Measurements from ENCODE around the gene COA3. TPM values are rescaled to one million over a fixed set of nuclear protein-coding genes. Genes with fewer than 3 reads are reported as not detected.

Gene COA3
- total and polyA plus RNA-seq, 2 donors, result 72.4 to 95.5 TPM

GRCh38 chr17:42784811-42785592 lies 13.5 kb downstream of the COA3 start:
- H3K27ac ChIP-seq (ENCODE audit: low read depth in 1 of 2, low read length in 1 of 2), result no peak overlapping the region
- H3K4me3 ChIP-seq (ENCODE audit: low read length in 2 of 2), result no peak overlapping the region
- WGBS, result 11% methylated on average over 52 of the region's 52 CpGs
- H3K4me1 ChIP-seq (ENCODE audit: control insufficient read depth in 2 of 2, insufficient read depth in 2 of 2, low read length in 2 of 2), result peaks cover 0 to 8% of the 10 kb centered on the region in 2 donors
- peaks cover 63 to 97% of the 10 kb centered on the region in 2 donors for H3K27me3 ChIP-seq (ENCODE audit: control insufficient read depth in 2 of 2, insufficient read depth in 1 of 2, low read length in 1 of 2)
- H3K36me3 ChIP-seq (ENCODE audit: control insufficient read depth in 2 of 2, insufficient read depth in 2 of 2, low read length in 1 of 2), result no peaks in the 10 kb centered on the region
- H3K9me3 ChIP-seq (ENCODE audit: control insufficient read depth in 2 of 2, insufficient read depth in 1 of 2, low read length in 1 of 2), result peaks cover 0 to 22% of the 10 kb centered on the region in 2 donors
- DNase-seq (ENCODE audit: low read depth in 6 of 9, low spot score in 9 of 9), result no peak

DNA sequence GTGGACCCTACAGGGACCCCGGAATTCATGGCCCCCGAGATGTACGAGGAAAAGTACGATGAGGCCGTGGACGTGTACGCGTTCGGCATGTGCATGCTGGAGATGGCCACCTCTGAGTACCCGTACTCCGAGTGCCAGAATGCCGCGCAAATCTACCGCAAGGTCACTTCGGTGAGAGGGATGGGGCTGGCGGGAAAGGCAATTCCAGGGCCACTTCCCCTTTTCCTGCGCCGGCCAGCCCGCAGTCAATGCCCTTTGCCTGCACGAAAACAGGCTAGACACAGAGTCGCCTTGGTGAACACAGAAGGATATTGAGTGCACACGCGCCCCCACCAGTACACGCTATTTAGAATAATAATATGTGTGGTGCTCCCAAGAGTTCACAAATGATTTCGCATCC lies 14.1 kb downstream of the COA3 start:
- peaks cover 1 to 3% of the 10 kb centered on the region in 2 donors for H3K36me3 ChIP-seq (ENCODE audit: control insufficient read depth in 2 of 2, insufficient read depth in 2 of 2, low read length in 1 of 2)
- peaks cover 64 to 99% of the 10 kb centered on the region in 2 donors for H3K27me3 ChIP-seq (ENCODE audit: control insufficient read depth in 2 of 2, insufficient read depth in 1 of 2, low read length in 1 of 2)
- peaks cover 0 to 8% of the 10 kb centered on the region in 2 donors for H3K4me1 ChIP-seq (ENCODE audit: control insufficient read depth in 2 of 2, insufficient read depth in 2 of 2, low read length in 2 of 2)
- H3K9me3 ChIP-seq (ENCODE audit: control insufficient read depth in 2 of 2, insufficient read depth in 1 of 2, low read length in 1 of 2), result peaks cover 0 to 22% of the 10 kb centered on the region in 2 donors
- no peak for DNase-seq (ENCODE audit: low read depth in 6 of 9, low spot score in 9 of 9)
- WGBS, result 10% methylated on average over 25 of the region's 25 CpGs
- H3K27ac ChIP-seq (ENCODE audit: low read depth in 1 of 2, low read length in 1 of 2), result no peak overlapping the region
- H3K4me3 ChIP-seq (ENCODE audit: low read length in 2 of 2), result no peak overlapping the region

DNA sequence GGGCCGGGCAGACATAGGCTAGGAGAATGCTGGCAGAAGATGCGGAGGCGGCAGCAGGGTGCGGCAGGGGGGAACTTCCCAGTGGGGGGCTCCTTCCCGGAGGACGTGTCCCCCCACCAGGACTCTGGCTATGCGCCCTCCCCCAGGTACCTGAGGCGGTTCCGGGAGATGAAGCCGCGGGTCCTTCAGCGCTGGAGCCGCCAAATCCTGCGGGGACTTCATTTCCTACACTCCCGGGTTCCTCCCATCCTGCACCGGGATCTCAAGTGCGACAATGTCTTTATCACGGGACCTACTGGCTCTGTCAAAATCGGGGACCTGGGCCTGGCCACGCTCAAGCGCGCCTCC lies 14.7 kb downstream of the COA3 start:
- no peak overlapping the region for H3K27ac ChIP-seq (ENCODE audit: low read depth in 1 of 2, low read length in 1 of 2)
- H3K36me3 ChIP-seq (ENCODE audit: control insufficient read depth in 2 of 2, insufficient read depth in 2 of 2, low read length in 1 of 2), result peaks cover 7 to 10% of the 10 kb centered on the region in 2 donors
- peaks cover 0 to 22% of the 10 kb centered on the region in 2 donors for H3K9me3 ChIP-seq (ENCODE audit: control insufficient read depth in 2 of 2, insufficient read depth in 1 of 2, low read length in 1 of 2)
- H3K4me3 ChIP-seq (ENCODE audit: low read length in 2 of 2), result no peak overlapping the region
- no peak for DNase-seq (ENCODE audit: low read depth in 6 of 9, low spot score in 9 of 9)
- peaks cover 0 to 8% of the 10 kb centered on the region in 2 donors for H3K4me1 ChIP-seq (ENCODE audit: control insufficient read depth in 2 of 2, insufficient read depth in 2 of 2, low read length in 2 of 2)
- 13% methylated on average over 22 of the region's 22 CpGs for WGBS
- peaks cover 64 to 96% of the 10 kb centered on the region in 2 donors for H3K27me3 ChIP-seq (ENCODE audit: control insufficient read depth in 2 of 2, insufficient read depth in 1 of 2, low read length in 1 of 2)

GRCh38 chr17:42783062-42783790 lies 15.3 kb downstream of the COA3 start:
- Histone ChIP-seq H3K4me1 (ENCODE audit: control insufficient read depth in 2 of 2, insufficient read depth in 2 of 2, low read length in 2 of 2) (peaks cover 0 to 8% of the 10 kb centered on the region in 2 donors), H3K27ac (ENCODE audit: low read depth in 1 of 2, low read length in 1 of 2) (no peak overlapping the region), H3K36me3 (ENCODE audit: control insufficient read depth in 2 of 2, insufficient read depth in 2 of 2, low read length in 1 of 2) (peaks cover 12 to 14% of the 10 kb centered on the region in 2 donors), H3K9me3 (ENCODE audit: control insufficient read depth in 2 of 2, insufficient read depth in 1 of 2, low read length in 1 of 2) (peaks cover 0 to 22% of the 10 kb centered on the region in 2 donors), H3K4me3 (ENCODE audit: low read length in 2 of 2) (no peak overlapping the region), H3K27me3 (ENCODE audit: control insufficient read depth in 2 of 2, insufficient read depth in 1 of 2, low read length in 1 of 2) (peaks cover 64 to 90% of the 10 kb centered on the region in 2 donors)
- no peak for DNase-seq (ENCODE audit: low read depth in 6 of 9, low spot score in 9 of 9)
- WGBS, result 29% methylated on average over 9 of the region's 9 CpGs

DNA sequence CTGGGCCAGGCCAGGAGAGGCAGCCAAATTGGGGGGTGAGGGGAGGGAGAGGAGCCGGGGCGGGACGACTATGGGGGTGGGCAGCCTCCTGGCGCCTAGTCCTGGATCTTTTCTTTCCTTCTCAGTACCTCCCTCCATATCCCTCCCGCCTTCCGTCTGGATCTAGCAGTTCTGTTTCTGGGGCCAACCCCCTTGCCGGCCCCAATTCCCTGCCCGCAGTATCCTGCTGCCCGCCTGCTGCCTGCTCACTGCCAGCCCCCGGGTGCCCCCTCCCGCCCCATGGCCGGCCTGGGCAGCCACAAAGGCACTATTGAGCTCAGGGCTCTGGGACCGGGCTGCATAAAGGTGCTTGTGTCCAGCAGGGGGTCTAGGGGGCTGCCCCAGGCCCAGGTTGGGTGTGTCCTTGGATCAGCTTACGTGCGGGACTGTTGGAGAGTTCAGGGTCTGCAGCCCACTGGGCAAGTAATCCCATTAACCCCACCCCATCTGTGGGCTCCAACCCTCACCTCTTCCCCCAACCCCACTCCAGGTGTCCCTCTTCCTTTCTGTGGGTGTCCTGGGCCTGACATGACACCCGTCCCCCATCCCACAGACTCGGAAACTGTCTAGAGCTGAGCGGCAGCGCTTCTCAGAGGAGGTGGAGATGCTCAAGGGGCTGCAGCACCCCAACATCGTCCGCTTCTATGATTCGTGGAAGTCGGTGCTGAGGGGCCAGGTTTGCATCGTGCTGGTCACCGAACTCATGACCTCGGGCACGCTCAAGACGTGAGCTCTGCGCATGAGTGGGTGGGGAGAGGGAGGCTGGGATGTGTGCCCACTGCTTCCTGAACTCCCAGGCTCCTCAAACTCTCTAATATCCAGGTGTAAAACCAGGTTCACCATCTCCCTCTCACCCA lies 16.1 kb downstream of the COA3 start:
- Histone ChIP-seq H3K4me1 (ENCODE audit: control insufficient read depth in 2 of 2, insufficient read depth in 2 of 2, low read length in 2 of 2) (peaks cover 0 to 8% of the 10 kb centered on the region in 2 donors), H3K27ac (ENCODE audit: low read depth in 1 of 2, low read length in 1 of 2) (no peak overlapping the region), H3K27me3 (ENCODE audit: control insufficient read depth in 2 of 2, insufficient read depth in 1 of 2, low read length in 1 of 2) (peaks cover 64 to 82% of the 10 kb centered on the region in 2 donors), H3K4me3 (ENCODE audit: low read length in 2 of 2) (no peak overlapping the region), H3K36me3 (ENCODE audit: control insufficient read depth in 2 of 2, insufficient read depth in 2 of 2, low read length in 1 of 2) (peaks cover 20 to 21% of the 10 kb centered on the region in 2 donors), H3K9me3 (ENCODE audit: control insufficient read depth in 2 of 2, insufficient read depth in 1 of 2, low read length in 1 of 2) (peaks cover 0 to 22% of the 10 kb centered on the region in 2 donors)
- no peak for DNase-seq (ENCODE audit: low read depth in 6 of 9, low spot score in 9 of 9)
- 24% methylated on average over 29 of the region's 29 CpGs for WGBS

- Histone ChIP-seq H3K4me3 (ENCODE audit: low read length in 2 of 2) (no peak overlapping the region), H3K36me3 (ENCODE audit: control insufficient read depth in 2 of 2, insufficient read depth in 2 of 2, low read length in 1 of 2) (peaks cover 21 to 25% of the 10 kb centered on the region in 2 donors), H3K27me3 (ENCODE audit: control insufficient read depth in 2 of 2, insufficient read depth in 1 of 2, low read length in 1 of 2) (peaks cover 63 to 75% of the 10 kb centered on the region in 2 donors), H3K9me3 (ENCODE audit: control insufficient read depth in 2 of 2, insufficient read depth in 1 of 2, low read length in 1 of 2) (peaks cover 0 to 22% of the 10 kb centered on the region in 2 donors), H3K4me1 (ENCODE audit: control insufficient read depth in 2 of 2, insufficient read depth in 2 of 2, low read length in 2 of 2) (peaks cover 0 to 8% of the 10 kb centered on the region in 2 donors), H3K27ac (ENCODE audit: low read depth in 1 of 2, low read length in 1 of 2) (no peak overlapping the region)
- no peak for DNase-seq (ENCODE audit: low read depth in 6 of 9, low spot score in 9 of 9)
- 49% methylated on average over 10 of the region's 10 CpGs for WGBS
These were observed 16.8 kb downstream of the COA3 start for GRCh38 chr17:42781639-42782165.

DNA sequence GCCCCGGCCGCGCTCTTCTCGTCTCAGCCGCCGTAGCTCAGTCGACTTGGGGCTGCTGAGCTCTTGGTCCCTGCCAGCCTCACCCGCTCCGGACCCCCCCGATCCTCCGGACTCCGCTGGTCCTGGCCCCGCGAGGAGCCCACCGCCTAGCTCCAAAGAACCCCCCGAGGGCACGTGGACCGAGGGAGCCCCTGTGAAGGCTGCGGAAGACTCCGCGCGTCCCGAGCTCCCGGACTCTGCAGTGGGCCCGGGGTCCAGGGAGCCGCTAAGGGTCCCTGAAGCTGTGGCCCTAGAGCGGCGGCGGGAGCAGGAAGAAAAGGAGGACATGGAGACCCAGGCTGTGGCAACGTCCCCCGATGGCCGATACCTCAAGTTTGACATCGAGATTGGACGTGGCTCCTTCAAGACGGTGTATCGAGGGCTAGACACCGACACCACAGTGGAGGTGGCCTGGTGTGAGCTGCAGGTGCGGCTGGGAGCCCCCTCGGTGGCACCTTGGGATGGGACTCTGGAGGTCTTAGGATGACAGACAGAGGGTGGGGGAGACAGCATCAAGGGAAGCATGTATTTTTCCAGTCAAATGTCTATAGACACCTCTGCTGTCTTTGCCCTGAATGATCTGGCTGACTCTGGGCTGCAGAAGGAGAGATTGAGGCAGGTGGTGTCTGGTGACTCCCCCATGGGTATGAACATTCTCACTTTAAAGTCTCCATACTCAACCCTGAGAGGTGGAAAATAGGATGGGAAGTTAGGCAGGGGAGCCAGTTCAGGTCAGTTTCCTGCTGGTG lies 17.5 kb downstream of the COA3 start:
- peak overlapping the region in 1 of 2 donors; percentile 24 for H3K4me3 ChIP-seq (ENCODE audit: low read length in 2 of 2)
- peaks cover 21 to 29% of the 10 kb centered on the region in 2 donors for H3K36me3 ChIP-seq (ENCODE audit: control insufficient read depth in 2 of 2, insufficient read depth in 2 of 2, low read length in 1 of 2)
- no peak for DNase-seq (ENCODE audit: low read depth in 6 of 9, low spot score in 9 of 9)
- no peak overlapping the region for H3K27ac ChIP-seq (ENCODE audit: low read depth in 1 of 2, low read length in 1 of 2)
- peaks cover 0 to 22% of the 10 kb centered on the region in 2 donors for H3K9me3 ChIP-seq (ENCODE audit: control insufficient read depth in 2 of 2, insufficient read depth in 1 of 2, low read length in 1 of 2)
- peaks cover 56 to 68% of the 10 kb centered on the region in 2 donors for H3K27me3 ChIP-seq (ENCODE audit: control insufficient read depth in 2 of 2, insufficient read depth in 1 of 2, low read length in 1 of 2)
- 10% methylated on average over 39 of the region's 39 CpGs for WGBS
- H3K4me1 ChIP-seq (ENCODE audit: control insufficient read depth in 2 of 2, insufficient read depth in 2 of 2, low read length in 2 of 2), result peaks cover 0 to 8% of the 10 kb centered on the region in 2 donors
